HCT116 (cell line): Measurements from ENCODE around the gene GOLGA6L7. TPM values are rescaled to one million over a fixed set of nuclear protein-coding genes. Genes with fewer than 3 reads are reported as not detected.

ENCODE experiments used
- ATAC-seq: fragments of 200-7000 bp; cut with Tn5 transposase; 2 replicates; pipeline ENCODE4 v1.9.1; 2020; ENCODE audit warnings: mild to moderate bottlenecking, moderate library complexity
- BruUV-seq: library from RNA; stranded (reverse); fragments of 400-500 nt; replicated peaks from 2 replicates; lab custom pipeline; 2021; lab: Mats Ljungman, UMichigan
- CTCF ChIA-PET: fragments of 300-600 bp; sonication (Branson Sonifier 250); formaldehyde crosslinking; loops from one replicate; lab custom pipeline; 2021; ENCODE audit warnings: antibody characterized with exemption; lab: Charles Lee
- POLR2A ChIA-PET: fragments of 300-600, 350-600 bp; sonication (Branson Sonifier 250); formaldehyde crosslinking; loops from one replicate; lab custom pipeline; 2021; ENCODE audit warnings: antibody characterized with exemption; lab: Charles Lee
- RAD21 ChIA-PET, 2 experiments: fragments of 300-600 bp; sonication (Branson Sonifier 250); formaldehyde crosslinking; loops; one replicate each; lab custom pipeline; 2023; ENCODE audit warnings: low total read pairs in 2 of 2; ENCODE audit not compliant: uncharacterized antibody in 2 of 2, unreplicated experiment in 2 of 2, low non-redundant PET in 1 of 2; lab: Charles Lee
- DNase-seq: peaks from one replicate; pipeline ENCODE4 v3.0.0-alpha.2; 2010; ENCODE audit warnings: low read depth, low spot score
- H2AFZ ChIP-seq: fragments of 200-600 bp; shearing (Covaris generic), sonication (generic); 2 replicates; pipeline ENCODE4 v1.6.1; 2017; ENCODE audit warnings: low read depth, mixed run types, mixed read lengths, antibody characterized with exemption, low read length; ENCODE audit not compliant: poor library complexity, severe bottlenecking
- H3K27ac ChIP-seq: 2 replicates; pipeline ENCODE4 v1.5.1; 2012; ENCODE audit warnings: low read depth, low read length
- H3K27me3 ChIP-seq: fragments of 200-600 bp; sonication (generic); 2 replicates; pipeline ENCODE4 v1.6.1; 2016; ENCODE audit warnings: mixed run types, low read length, mixed read lengths; ENCODE audit not compliant: insufficient read depth
- H3K36me3 ChIP-seq, 2 experiments: fragments of 200-500 bp in 1 of 2; fragments of 200-600 bp in 1 of 2; sonication (Bioruptor generic) in 1 of 2; sonication (generic) in 1 of 2; 2 replicates each; pipeline versions ENCODE4 v1.5.1 to v1.6.1; 2014 to 2016; ENCODE audit warnings: low read length in 2 of 2, inconsistent platforms in 1 of 2, mixed read lengths in 1 of 2, mixed run types in 1 of 2; ENCODE audit not compliant: insufficient read depth in 2 of 2, control insufficient read depth in 1 of 2
- H3K4me1 ChIP-seq, 2 experiments: fragments of 200-600 bp in 1 of 2; sonication (generic) in 1 of 2; 2 replicates each; pipeline versions ENCODE4 v1.5.1 to v1.6.1; 2012 to 2017; ENCODE audit warnings: low read length in 2 of 2, inconsistent platforms in 1 of 2, mild to moderate bottlenecking in 1 of 2, mixed read lengths in 1 of 2, mixed run types in 1 of 2, moderate library complexity in 1 of 2; ENCODE audit not compliant: insufficient read depth in 2 of 2, control insufficient read depth in 1 of 2
- H3K4me2 ChIP-seq: fragments of 200-600 bp; sonication (generic); 2 replicates; pipeline ENCODE4 v1.6.1; 2017; ENCODE audit warnings: mixed run types, low read length, mixed read lengths
- H3K4me3 ChIP-seq, 2 experiments: fragments of 200-600 bp in 1 of 2; sonication (generic) in 1 of 2; replicated peaks in 1 of 2; 2 replicates each; pipeline ENCODE4 v1.5.1; 2011 to 2016; ENCODE audit warnings: low read length in 2 of 2, control low read depth in 1 of 2, low read depth in 1 of 2, mild to moderate bottlenecking in 1 of 2, mixed read lengths in 1 of 2, mixed run types in 1 of 2
- H3K79me2 ChIP-seq: fragments of 200-600 bp; sonication (generic); 2 replicates; pipeline ENCODE4 v1.6.1; 2017; ENCODE audit warnings: mild to moderate bottlenecking, mixed run types, low read length, moderate library complexity, mixed read lengths; ENCODE audit not compliant: insufficient read depth
- H3K9ac ChIP-seq: fragments of 200-600 bp; sonication (generic); 2 replicates; pipeline ENCODE4 v1.6.1; 2016; ENCODE audit warnings: low read length, mixed read lengths
- H3K9me2 ChIP-seq: fragments of 200-600 bp; sonication (generic), shearing (Covaris generic); 2 replicates; pipeline ENCODE4 v1.6.1; 2017; ENCODE audit warnings: mixed run types, mild to moderate bottlenecking, moderate library complexity; ENCODE audit not compliant: insufficient read depth
- H3K9me3 ChIP-seq, 2 experiments: fragments of 200-500 bp in 1 of 2; fragments of 200-600 bp in 1 of 2; sonication (Bioruptor generic) in 1 of 2; sonication (generic) in 1 of 2; 2 replicates each; pipeline ENCODE4 v1.6.1; 2014 to 2017; ENCODE audit warnings: low read length in 2 of 2, mixed read lengths in 2 of 2, inconsistent platforms in 1 of 2, low read depth in 1 of 2, mild to moderate bottlenecking in 1 of 2, mixed run types in 1 of 2, moderate library complexity in 1 of 2; ENCODE audit not compliant: control insufficient read depth in 1 of 2, insufficient read depth in 1 of 2
- H4K20me1 ChIP-seq: fragments of 200-600 bp; sonication (generic), shearing (Covaris generic); 2 replicates; pipeline ENCODE4 v1.6.1; 2017; ENCODE audit warnings: mixed run types, mild to moderate bottlenecking, moderate library complexity; ENCODE audit not compliant: insufficient read depth
- CBX3 ChIP-seq: IDR thresholded peaks from 2 replicates; pipeline ENCODE4 v1.6.1; 2012; ENCODE audit warnings: low read depth
- CEBPB ChIP-seq: IDR thresholded peaks from 2 replicates; pipeline ENCODE4 v1.6.1; 2012; ENCODE audit warnings: low read depth
- ELF1 ChIP-seq: IDR thresholded peaks from 2 replicates; pipeline ENCODE4 v1.6.1; 2012; ENCODE audit warnings: low read depth, borderline replicate concordance
- EZH2 ChIP-seq: fragments of 200-600 bp; sonication (generic); IDR thresholded peaks from 2 replicates; pipeline ENCODE4 v1.6.1; 2017; ENCODE audit warnings: antibody characterized with exemption, mixed run types
- JUND ChIP-seq: IDR thresholded peaks from 2 replicates; pipeline ENCODE4 v1.6.1; 2012
- POLR2A ChIP-seq: IDR thresholded peaks from 2 replicates; pipeline ENCODE4 v1.7.0; 2011; ENCODE audit warnings: borderline replicate concordance; ENCODE audit not compliant: insufficient read depth, insufficient read length; ENCODE audit errors: extremely low read depth
- POLR2AphosphoS5 ChIP-seq: IDR thresholded peaks from 2 replicates; pipeline ENCODE4 v1.6.1; 2011; ENCODE audit warnings: mild to moderate bottlenecking, low read depth, low read length, moderate library complexity
- RAD21 ChIP-seq: IDR thresholded peaks from 2 replicates; pipeline ENCODE4 v1.6.1; 2012; ENCODE audit warnings: low read depth, mild to moderate bottlenecking
- SP1 ChIP-seq: IDR thresholded peaks from 2 replicates; pipeline ENCODE4 v1.6.1; 2012; ENCODE audit warnings: low read depth
- TCF7L2 ChIP-seq: IDR thresholded peaks from 2 replicates; pipeline ENCODE4 v1.7.0; 2011; ENCODE audit warnings: borderline replicate concordance, inconsistent platforms; ENCODE audit not compliant: insufficient read depth, insufficient read length; ENCODE audit errors: extremely low read depth
- YY1 ChIP-seq: IDR thresholded peaks from 2 replicates; pipeline ENCODE4 v1.6.1; 2011; ENCODE audit warnings: low read length, low read depth, moderate library complexity, mild to moderate bottlenecking; ENCODE audit not compliant: insufficient replicate concordance; ENCODE audit errors: extremely low read depth
- ZBTB33 ChIP-seq: IDR thresholded peaks from 2 replicates; pipeline ENCODE4 v1.6.1; 2011; ENCODE audit warnings: mild to moderate bottlenecking, low read length, moderate library complexity; ENCODE audit not compliant: insufficient replicate concordance; ENCODE audit errors: extremely low read depth
- intact Hi-C: fragments of 100-400 bp; cut with micrococcal nuclease; formaldehyde crosslinking; loops from 2 replicates; pipeline ENCODE4 v1.10.0; 2022
- total RNA-seq: library from RNA; stranded (reverse); gene quantifications from one replicate; pipeline ENCODE4 v1.2.1, GENCODE V29; 2021; ENCODE audit not compliant: unreplicated experiment
- TF ChIP-seq, protein P1 (sequence below), 3 experiments: fragments of 200-600 bp in 1 of 3; sonication (generic) in 1 of 3; IDR thresholded peaks in 2 of 3; conservative IDR thresholded peaks in 1 of 3; 2 replicates each; pipeline ENCODE4 v1.5.1; 2012 to 2017; ENCODE audit warnings: low read depth in 2 of 3, low read length in 2 of 3, antibody characterized with exemption in 1 of 3, borderline replicate concordance in 1 of 3, control low read depth in 1 of 3, mild to moderate bottlenecking in 1 of 3, mixed read lengths in 1 of 3, mixed run types in 1 of 3, moderate library complexity in 1 of 3; ENCODE audit not compliant: insufficient read depth in 1 of 3
- TF ChIP-seq, protein P2 (sequence below): IDR thresholded peaks from 2 replicates; pipeline ENCODE4 v1.6.1; 2012

Gene GOLGA6L7
- total RNA-seq, 1 experiment from 2014 or later, result not detected

GRCh38 chr15:28879551-28879950 is 31.1 kb upstream of the GOLGA6L7 start:
- intact Hi-C loops, result no loop called here
- no peaks in the 10 kb centered on the region for H3K4me1 ChIP-seq
- H2AFZ ChIP-seq, result no peak overlapping the region
- no peaks in the 10 kb centered on the region for H3K9me3 ChIP-seq
- H3K4me2 ChIP-seq, result no peak overlapping the region
- no TSS peak for BruUV-seq
- no peak overlapping the region for H3K9ac ChIP-seq
- no peaks in the 10 kb centered on the region for H4K20me1 ChIP-seq
- H3K9me2 ChIP-seq, result no peaks in the 10 kb centered on the region
- TF ChIP-seq, protein P1, sequence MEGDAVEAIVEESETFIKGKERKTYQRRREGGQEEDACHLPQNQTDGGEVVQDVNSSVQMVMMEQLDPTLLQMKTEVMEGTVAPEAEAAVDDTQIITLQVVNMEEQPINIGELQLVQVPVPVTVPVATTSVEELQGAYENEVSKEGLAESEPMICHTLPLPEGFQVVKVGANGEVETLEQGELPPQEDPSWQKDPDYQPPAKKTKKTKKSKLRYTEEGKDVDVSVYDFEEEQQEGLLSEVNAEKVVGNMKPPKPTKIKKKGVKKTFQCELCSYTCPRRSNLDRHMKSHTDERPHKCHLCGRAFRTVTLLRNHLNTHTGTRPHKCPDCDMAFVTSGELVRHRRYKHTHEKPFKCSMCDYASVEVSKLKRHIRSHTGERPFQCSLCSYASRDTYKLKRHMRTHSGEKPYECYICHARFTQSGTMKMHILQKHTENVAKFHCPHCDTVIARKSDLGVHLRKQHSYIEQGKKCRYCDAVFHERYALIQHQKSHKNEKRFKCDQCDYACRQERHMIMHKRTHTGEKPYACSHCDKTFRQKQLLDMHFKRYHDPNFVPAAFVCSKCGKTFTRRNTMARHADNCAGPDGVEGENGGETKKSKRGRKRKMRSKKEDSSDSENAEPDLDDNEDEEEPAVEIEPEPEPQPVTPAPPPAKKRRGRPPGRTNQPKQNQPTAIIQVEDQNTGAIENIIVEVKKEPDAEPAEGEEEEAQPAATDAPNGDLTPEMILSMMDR (IDR thresholded peaks at IDR 0.05 in 2 of 3, conservative IDR thresholded peaks at IDR 0.05 in 1 of 3; ENCODE audit: borderline replicate concordance in 1 of 3, insufficient read depth in 1 of 3, low read depth in 2 of 3, low read length in 2 of 3), result no peak
- no peak for TF ChIP-seq POLR2A
- no peak for TF ChIP-seq POLR2AphosphoS5
- TF ChIP-seq CBX3, result no peak
- no peak for TF ChIP-seq RAD21
- TF ChIP-seq EZH2, result no peak
- TF ChIP-seq, protein P2, sequence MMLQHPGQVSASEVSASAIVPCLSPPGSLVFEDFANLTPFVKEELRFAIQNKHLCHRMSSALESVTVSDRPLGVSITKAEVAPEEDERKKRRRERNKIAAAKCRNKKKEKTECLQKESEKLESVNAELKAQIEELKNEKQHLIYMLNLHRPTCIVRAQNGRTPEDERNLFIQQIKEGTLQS, result no peak
- no peak for TF ChIP-seq ZBTB33
- no peak for TF ChIP-seq JUND
- no peak for TF ChIP-seq TCF7L2
- no peak for TF ChIP-seq SP1
- no peak for TF ChIP-seq ELF1
- no peak for TF ChIP-seq CEBPB
- no peak for TF ChIP-seq YY1
- H3K36me3 ChIP-seq, result no peaks in the 10 kb centered on the region
- ChIA-PET POLR2A (no interaction called here), CTCF (no interaction called here), RAD21 (no interaction called here)
- H3K27me3 ChIP-seq, result no peaks in the 10 kb centered on the region
- H3K27ac ChIP-seq, result no peak overlapping the region
- DNase-seq (no peak), ATAC-seq (no peak)
- H3K79me2 ChIP-seq, result no peaks in the 10 kb centered on the region
- H3K4me3 ChIP-seq, result no peak overlapping the region
